Endodermal cell (in vitro differentiated cells): ENCODE results near the gene ZHX3. TPM values are rescaled to one million over a fixed set of nuclear protein-coding genes. Genes with fewer than 3 reads are reported as not detected.

Experiments used
- DNase-seq: peaks from one replicate; pipeline ENCODE4 v3.0.0-alpha.2; 2017
- H3K27ac ChIP-seq: 2 replicates; pipeline ENCODE4 v1.5.1; 2013; ENCODE audit warnings: mild to moderate bottlenecking, low read depth, low read length, moderate library complexity
- H3K27me3 ChIP-seq: 2 replicates; pipeline ENCODE4 v1.6.1; 2013; ENCODE audit warnings: mild to moderate bottlenecking, low read length, moderate library complexity; ENCODE audit not compliant: insufficient read depth, control insufficient read depth, poor library complexity, severe bottlenecking
- H3K36me3 ChIP-seq: 2 replicates; pipeline ENCODE4 v1.7.0; 2013; ENCODE audit warnings: mild to moderate bottlenecking, low read length, moderate library complexity; ENCODE audit not compliant: control insufficient read depth, insufficient read depth
- H3K4me1 ChIP-seq: one replicate; pipeline ENCODE4 v1.7.0; 2013; ENCODE audit warnings: low read length; ENCODE audit not compliant: control insufficient read depth, insufficient read depth
- H3K4me3 ChIP-seq: 2 replicates; pipeline ENCODE4 v1.5.1; 2013; ENCODE audit warnings: mild to moderate bottlenecking, low read length, moderate library complexity
- H3K9ac ChIP-seq: 2 replicates; pipeline ENCODE4 v1.6.1; 2013; ENCODE audit warnings: mild to moderate bottlenecking, low read length, moderate library complexity; ENCODE audit not compliant: poor library complexity, severe bottlenecking; ENCODE audit errors: extremely low read depth
- H3K9me3 ChIP-seq: 2 replicates; pipeline ENCODE4 v1.6.1; 2013; ENCODE audit warnings: mild to moderate bottlenecking, low read length, moderate library complexity; ENCODE audit not compliant: control insufficient read depth
- H3K27ac Mint-ChIP-seq: 2 replicates; pipeline ENCODE4 v1.8.0; 2020; ENCODE audit warnings: mixed read lengths
- H3K27me3 Mint-ChIP-seq: 2 replicates; pipeline ENCODE4 v1.8.0; 2021; ENCODE audit warnings: mild to moderate bottlenecking, mixed read lengths; ENCODE audit not compliant: insufficient read depth
- H3K36me3 Mint-ChIP-seq: 2 replicates; pipeline ENCODE4 v1.8.0; 2020; ENCODE audit warnings: low read depth, mixed read lengths
- H3K4me1 Mint-ChIP-seq: 2 replicates; pipeline ENCODE4 v1.8.0; 2020; ENCODE audit warnings: mixed read lengths
- H3K4me3 Mint-ChIP-seq: 2 replicates; pipeline ENCODE4 v1.8.0; 2020; ENCODE audit warnings: mild to moderate bottlenecking, moderate library complexity, mixed read lengths
- H3K9me3 Mint-ChIP-seq: 2 replicates; pipeline ENCODE4 v1.8.0; 2020; ENCODE audit warnings: mild to moderate bottlenecking, mixed read lengths
- CTCF ChIP-seq: fragments of 200-600 bp; sonication (generic); conservative IDR thresholded peaks from 2 replicates; pipeline ENCODE4 v1.5.0; 2021; ENCODE audit warnings: antibody characterized with exemption, mild to moderate bottlenecking
- WGBS, 2 experiments: methylation state at CpG; one replicate each; pipeline versions ENCODE4 v1.1.5 to v1.1.7; 2013; ENCODE audit warnings: missing lambda C conversion rate in 2 of 2, mixed read lengths in 1 of 2; ENCODE audit not compliant: insufficient coverage in 1 of 2, insufficient read length in 1 of 2; 5-methylcytosine and 5-hydroxymethylcytosine counted together
- total RNA-seq, 2 donors: library from RNA; stranded (reverse); fragmentation: NEBNext Ultra II Directional in 1 of 2; extraction: Animal tissue kit (Norgen Biotek cat#: 25700) in 1 of 2; gene quantifications; 2 replicates in 1 of 2; 3 replicates in 1 of 2; pipeline ENCODE4 v1.2.1, GENCODE V29; 2021

Gene ZHX3
- total RNA-seq, 2 donors from 2014 or later = 5.4 to 5.5 TPM

- no peak for DNase-seq
- no peaks in the 10 kb centered on the region for H3K9me3 ChIP-seq
- WGBS, 2 experiments = 98 to 100% methylated on average over 10 of the region's 10 CpGs
- peaks cover 14% of the 10 kb centered on the region for H3K4me1 Mint-ChIP-seq
- H3K9ac ChIP-seq = no peak overlapping the region
- H3K4me3 Mint-ChIP-seq = no peak overlapping the region
- H3K27me3 Mint-ChIP-seq = no peaks in the 10 kb centered on the region
- no peak overlapping the region for H3K4me3 ChIP-seq
- no peak for TF ChIP-seq CTCF
- H3K27me3 ChIP-seq = no peaks in the 10 kb centered on the region
- H3K27ac Mint-ChIP-seq = peak overlapping the region; percentile 33
- no peak overlapping the region for H3K27ac ChIP-seq
- peaks cover 77% of the 10 kb centered on the region for H3K36me3 ChIP-seq
- H3K4me1 ChIP-seq = peaks cover 15% of the 10 kb centered on the region
- H3K9me3 Mint-ChIP-seq = no peaks in the 10 kb centered on the region
- peaks cover 59% of the 10 kb centered on the region for H3K36me3 Mint-ChIP-seq
Observed at GRCh38 chr20:41174373-41174772, 143.2 kb downstream of the ZHX3 start.

- Mint-ChIP-seq H3K9me3 (no peaks in the 10 kb centered on the region), H3K36me3 (peaks cover 62% of the 10 kb centered on the region), H3K27me3 (no peaks in the 10 kb centered on the region), H3K27ac (no peak overlapping the region), H3K4me1 (peaks cover 12% of the 10 kb centered on the region), H3K4me3 (no peak overlapping the region)
- peaks cover 77% of the 10 kb centered on the region for H3K36me3 ChIP-seq
- H3K9me3 ChIP-seq = no peaks in the 10 kb centered on the region
- TF ChIP-seq CTCF = no peak
- WGBS, 2 experiments = 91 to 93% methylated on average over 10 to 13 of the region's 13 CpGs
- H3K27ac ChIP-seq = no peak overlapping the region
- H3K4me3 ChIP-seq = no peak overlapping the region
- DNase-seq = peak; percentile 25
- H3K9ac ChIP-seq = no peak overlapping the region
- peaks cover 15% of the 10 kb centered on the region for H3K4me1 ChIP-seq
- H3K27me3 ChIP-seq = no peaks in the 10 kb centered on the region
Observed at GRCh38 chr20:41173791-41174341, 143.7 kb downstream of the ZHX3 start.

GRCh38 chr20:41173161-41173721 lies 144.3 kb downstream of the ZHX3 start:
- Mint-ChIP-seq H3K27ac (peak overlapping the region; percentile 72), H3K27me3 (no peaks in the 10 kb centered on the region), H3K4me3 (no peak overlapping the region), H3K9me3 (no peaks in the 10 kb centered on the region), H3K4me1 (peaks cover 6% of the 10 kb centered on the region), H3K36me3 (peaks cover 65% of the 10 kb centered on the region)
- Histone ChIP-seq H3K9ac (no peak overlapping the region), H3K27me3 (no peaks in the 10 kb centered on the region), H3K36me3 (peaks cover 83% of the 10 kb centered on the region), H3K4me3 (no peak overlapping the region), H3K27ac (no peak overlapping the region), H3K4me1 (peaks cover 12% of the 10 kb centered on the region), H3K9me3 (no peaks in the 10 kb centered on the region)
- DNase-seq = peak; percentile 95
- WGBS, 2 experiments = 20 to 47% methylated on average over 2 to 9 of the region's 9 CpGs
- TF ChIP-seq CTCF = peak; percentile 97
